Measurements from ENCODE around the gene PPIP5K1.

Gene PPIP5K1

GRCh38 chr15:43488790-43489189, 101.2 kb downstream of the PPIP5K1 start:
- DNase-seq, result no peak

- DNase-seq, result no peak
Observed at GRCh38 chr15:43487271-43487895, 102.6 kb downstream of the PPIP5K1 start.

GRCh38 chr15:43484455-43484854, 105.6 kb downstream of the PPIP5K1 start:
- DNase-seq, result no peak

All from right kidney (tissue), 1 donor.